DND-41 (cell line): ENCODE data around the gene CYB5R2.

Source experiments
- EZH2 ChIP-seq: IDR thresholded peaks from 3 replicates; pipeline ENCODE4 v1.6.1; 2012; ENCODE audit warnings: borderline replicate concordance, low read depth, mild to moderate bottlenecking, moderate library complexity, low read length, inconsistent platforms; ENCODE audit not compliant: severe bottlenecking
- TF ChIP-seq, protein P1 (sequence below): IDR thresholded peaks from 2 replicates; pipeline ENCODE4 v1.5.1; 2012; ENCODE audit warnings: borderline replicate concordance, low read length, moderate library complexity, mild to moderate bottlenecking; ENCODE audit not compliant: poor library complexity, severe bottlenecking; ENCODE audit errors: extremely low read depth

DNA sequence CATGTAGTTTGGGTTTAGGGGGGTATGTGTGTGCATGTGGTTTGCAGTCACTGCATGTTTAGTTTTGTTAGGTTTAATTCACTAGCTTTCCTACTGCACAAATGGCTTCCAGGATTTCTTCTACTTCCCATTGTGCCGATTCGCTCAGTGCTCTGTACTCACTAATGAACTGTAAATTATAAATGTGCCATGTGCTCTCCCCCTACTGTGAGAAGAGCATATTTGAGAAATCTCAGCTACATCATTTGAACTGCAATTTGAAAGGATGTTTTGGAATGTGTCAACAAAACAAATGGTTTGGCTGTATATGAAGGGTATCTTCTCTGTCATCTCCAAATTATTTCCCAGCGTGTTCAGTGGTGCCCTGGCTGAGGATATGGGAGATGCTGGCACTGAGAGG lies 28.1 kb downstream of the CYB5R2 start:
- TF ChIP-seq, protein P1, sequence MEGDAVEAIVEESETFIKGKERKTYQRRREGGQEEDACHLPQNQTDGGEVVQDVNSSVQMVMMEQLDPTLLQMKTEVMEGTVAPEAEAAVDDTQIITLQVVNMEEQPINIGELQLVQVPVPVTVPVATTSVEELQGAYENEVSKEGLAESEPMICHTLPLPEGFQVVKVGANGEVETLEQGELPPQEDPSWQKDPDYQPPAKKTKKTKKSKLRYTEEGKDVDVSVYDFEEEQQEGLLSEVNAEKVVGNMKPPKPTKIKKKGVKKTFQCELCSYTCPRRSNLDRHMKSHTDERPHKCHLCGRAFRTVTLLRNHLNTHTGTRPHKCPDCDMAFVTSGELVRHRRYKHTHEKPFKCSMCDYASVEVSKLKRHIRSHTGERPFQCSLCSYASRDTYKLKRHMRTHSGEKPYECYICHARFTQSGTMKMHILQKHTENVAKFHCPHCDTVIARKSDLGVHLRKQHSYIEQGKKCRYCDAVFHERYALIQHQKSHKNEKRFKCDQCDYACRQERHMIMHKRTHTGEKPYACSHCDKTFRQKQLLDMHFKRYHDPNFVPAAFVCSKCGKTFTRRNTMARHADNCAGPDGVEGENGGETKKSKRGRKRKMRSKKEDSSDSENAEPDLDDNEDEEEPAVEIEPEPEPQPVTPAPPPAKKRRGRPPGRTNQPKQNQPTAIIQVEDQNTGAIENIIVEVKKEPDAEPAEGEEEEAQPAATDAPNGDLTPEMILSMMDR = no peak
- no peak for TF ChIP-seq EZH2
